GM12878 (cell line): ENCODE data around the gene CYBC1. TPM values are rescaled to one million over a fixed set of nuclear protein-coding genes. Genes with fewer than 3 reads are reported as not detected.

ENCODE experiments used
- ATAC-seq: fragments of 200-7000 bp; cut with Tn5 transposase; 3 replicates; pipeline ENCODE4 v1.9.1; 2020; ENCODE audit warnings: mild to moderate bottlenecking, moderate library complexity
- BruUV-seq: library from RNA; stranded (reverse); fragments of 400-500 nt; replicated peaks from 2 replicates; lab custom pipeline; 2021; lab: Mats Ljungman, UMichigan
- CTCF ChIA-PET: fragments of 300-600 bp; sonication (Branson Sonifier 250); formaldehyde crosslinking; extraction: SDS; loops from one replicate; lab custom pipeline; 2021; ENCODE audit warnings: inconsistent platforms; lab: Yijun Ruan, JAX
- POLR2A ChIA-PET: fragments of 350-600 bp; formaldehyde crosslinking; extraction: SDS; loops from one replicate; lab custom pipeline; 2021; ENCODE audit warnings: inconsistent platforms; lab: Charles Lee
- RAD21 ChIA-PET: fragments of 300-600 bp; sonication (Branson Sonifier 250); formaldehyde crosslinking; loops from one replicate; lab custom pipeline; 2023; ENCODE audit warnings: antibody characterized with exemption; ENCODE audit not compliant: unreplicated experiment; lab: Charles Lee
- SMC1A ChIA-PET: fragments of 300-600 bp; sonication (Branson Sonifier 250); formaldehyde crosslinking; loops from one replicate; lab custom pipeline; 2023; ENCODE audit not compliant: unreplicated experiment, uncharacterized antibody; lab: Charles Lee
- DNase-seq: peaks from one replicate; pipeline ENCODE4 v3.0.0-alpha.2; 2011; ENCODE audit warnings: low read depth, low spot score
- FAIRE-seq: peaks from 3 replicates; lab custom pipeline; 2011; peaks lifted over from hg19 to GRCh38; lab: Jason Lieb, UNC
- H2AFZ ChIP-seq: 2 replicates; pipeline ENCODE4 v1.6.0; 2011; ENCODE audit warnings: low read depth, low read length, control low read depth; ENCODE audit not compliant: control insufficient read depth
- H3K27ac ChIP-seq: 2 replicates; pipeline ENCODE4 v1.5.1; 2011; ENCODE audit warnings: control low read depth; ENCODE audit not compliant: control insufficient read depth, insufficient read depth
- H3K27me3 ChIP-seq, 2 experiments: replicated peaks in 1 of 2; 2 replicates each; pipeline versions ENCODE4 v1.6.0 to v1.6.1; 2011; ENCODE audit warnings: low read length in 1 of 2; ENCODE audit not compliant: control insufficient read depth in 2 of 2, insufficient read depth in 2 of 2
- H3K36me3 ChIP-seq, 2 experiments: 2 replicates each; pipeline ENCODE4 v1.5.1; 2011; ENCODE audit warnings: low read length in 1 of 2; ENCODE audit not compliant: control insufficient read depth in 2 of 2, insufficient read depth in 2 of 2
- H3K4me1 ChIP-seq: 2 replicates; pipeline ENCODE4 v1.6.1; 2011; ENCODE audit warnings: mild to moderate bottlenecking, low read length, moderate library complexity, mixed read lengths; ENCODE audit not compliant: control insufficient read depth, insufficient read depth
- H3K4me2 ChIP-seq: 2 replicates; pipeline ENCODE4 v1.6.0; 2011; ENCODE audit warnings: control low read depth; ENCODE audit not compliant: control insufficient read depth, insufficient read depth
- H3K4me3 ChIP-seq: fragments of 200-600 bp; sonication (generic); 2 replicates; pipeline ENCODE4 v1.5.1; 2016
- H3K79me2 ChIP-seq: 2 replicates; pipeline ENCODE4 v1.6.0; 2011; ENCODE audit warnings: low read length; ENCODE audit not compliant: control insufficient read depth, insufficient read depth
- H3K9ac ChIP-seq: 2 replicates; pipeline ENCODE4 v1.8.0; 2011; ENCODE audit warnings: low read length, control low read depth, mixed read lengths; ENCODE audit not compliant: control insufficient read depth, insufficient read depth
- H3K9me3 ChIP-seq: replicated peaks from 3 replicates; pipeline ENCODE4 v1.5.1; 2011; ENCODE audit warnings: mild to moderate bottlenecking, low read length; ENCODE audit not compliant: control insufficient read depth, insufficient read depth
- H4K20me1 ChIP-seq: 2 replicates; pipeline ENCODE4 v1.6.0; 2011; ENCODE audit not compliant: control insufficient read depth, insufficient read depth
- POLR2A ChIP-seq: IDR thresholded peaks from 2 replicates; pipeline ENCODE4 v1.6.1; 2011; ENCODE audit warnings: low read depth, mild to moderate bottlenecking, low read length
- POLR2AphosphoS2 ChIP-seq: IDR thresholded peaks from 2 replicates; pipeline ENCODE4 v1.6.1; 2011; ENCODE audit warnings: low read depth, mild to moderate bottlenecking, low read length, improper control_type of control experiment, moderate library complexity
- SMAD5 ChIP-seq: IDR thresholded peaks from 2 replicates; pipeline ENCODE4 v1.6.1; 2016; ENCODE audit warnings: antibody characterized with exemption, low read depth
- SREBF2 ChIP-seq: IDR thresholded peaks from 2 replicates; pipeline ENCODE4 v1.6.1; 2012; ENCODE audit warnings: mild to moderate bottlenecking, low read length
- STAT1 ChIP-seq: fragments of 450-650 bp; conservative IDR thresholded peaks from 2 replicates; pipeline ENCODE4 v1.6.1; 2014; ENCODE audit warnings: antibody characterized with exemption, mild to moderate bottlenecking
- TCF12 ChIP-seq: IDR thresholded peaks from 2 replicates; pipeline ENCODE4 v1.6.1; 2011; ENCODE audit warnings: low read depth, mild to moderate bottlenecking, low read length
- TCF3 ChIP-seq: IDR thresholded peaks from 2 replicates; pipeline ENCODE4 v1.6.1; 2012; ENCODE audit warnings: low read depth, mild to moderate bottlenecking, low read length, borderline replicate concordance; ENCODE audit not compliant: insufficient read depth
- WGBS: methylation state at CpG from one replicate; pipeline ENCODE4 v1.1.6; 2016; ENCODE audit warnings: low lambda C conversion rate; ENCODE audit not compliant: insufficient replicate concordance, insufficient coverage; ENCODE audit errors: missing lambda C conversion rate; 5-methylcytosine and 5-hydroxymethylcytosine counted together
- in situ Hi-C: fragments of 300-500 bp; cut with MboI; formaldehyde crosslinking; loops from 9 replicates; pipeline ENCODE4 v1.14.3; 2018; ENCODE audit warnings: mixed read lengths
- intact Hi-C: fragments of 100-400 bp; cut with micrococcal nuclease; formaldehyde crosslinking; loops from one replicate; pipeline ENCODE4 v1.14.2; 2022; ENCODE audit not compliant: unreplicated experiment
- polyA plus RNA-seq, 11 experiments: library from polyadenylated mRNA; depleted of rRNA in 4 of 11; unstranded in 6 of 11; stranded (reverse) in 5 of 11; fragments of >200 nt; fragmentation: Nextera tagmentation in 4 of 11; fragmentation: Illumina TruSeq in 1 of 11; extraction: Ambion mirVana in 4 of 11; extraction: Trizol in 1 of 11; gene quantifications; 1 replicate in 1 of 11; 2 replicates in 10 of 11; pipeline versions ENCODE4 v1.2.1 to v1.2.3, GENCODE V29; 2011 to 2016; ENCODE audit warnings: inconsistent platforms in 2 of 11, missing spikeins in 2 of 11, low read depth in 1 of 11
- total RNA-seq, 4 experiments: library from RNA; depleted of rRNA in 3 of 4; stranded (reverse); fragments of >200 nt in 3 of 4; fragmentation: Illumina TruSeq in 1 of 4; extraction: Trizol in 1 of 4; gene quantifications; 2 replicates each; pipeline versions ENCODE4 v1.2.1 to v1.2.3, GENCODE V29; 2013 to 2021

The CYBC1 gene
- total and polyA plus RNA-seq, 10 of the 15 experiments (the other 5 are each of a cell fraction or from before 2014, with no cell fraction given): 4.2 to 162 (median 133) TPM

GRCh38 chr17:82441691-82442487 lies 8.7 kb downstream of the CYBC1 start:
- Histone ChIP-seq H3K9me3 (no peaks in the 10 kb centered on the region), H2AFZ (no peak overlapping the region), H3K27ac (no peak overlapping the region), H3K27me3 (no peaks in the 10 kb centered on the region), H3K36me3 (peaks cover 10 to 36% of the 10 kb centered on the region in 2 experiments), H3K9ac (no peak overlapping the region), H3K4me2 (no peak overlapping the region), H3K4me1 (peaks cover 16% of the 10 kb centered on the region)
- peak; percentile 14 for ATAC-seq
- intact Hi-C loops: no loop called here
- RAD21 ChIA-PET: no interaction called here
- no peak for FAIRE-seq
- DNase-seq: no peak
- BruUV-seq: no TSS peak
- TF ChIP-seq SMAD5 (0 out of 2 replicates have a peak, but pooled peaks have one; percentile 11), POLR2A (peak; percentile 67), STAT1 (no peak)
- TF ChIP-seq, all 136 proteins: peak for 2
- no peaks in the 10 kb centered on the region; the same call in none of the 2 replicates for H4K20me1 ChIP-seq
- in situ Hi-C loops: no loop called here
- ChIA-PET SMC1A (no interaction called here), POLR2A (interaction anchor here (0.5 kb wide), 1 partner anchor 170 kb away, joined by 5 read pairs; no protein-coding TSS in a partner anchor), CTCF (no interaction called here)
- no peak overlapping the region for H3K4me3 ChIP-seq
- 23% methylated on average over 27 of the region's 27 CpGs for WGBS
- H3K79me2 ChIP-seq: peaks cover 5% of the 10 kb centered on the region

GRCh38 chr17:82440991-82441627 lies 9.4 kb downstream of the CYBC1 start:
- Histone ChIP-seq H3K79me2 (no peaks in the 10 kb centered on the region; the same call in 1 of the 2 replicates), H3K27me3 (no peaks in the 10 kb centered on the region), H3K9me3 (no peaks in the 10 kb centered on the region), H3K4me2 (0 out of 2 replicates have a peak overlapping the region, but pooled peaks have one; percentile 33), H3K4me1 (peaks cover 16% of the 10 kb centered on the region), H3K36me3 (peaks cover 7 to 32% of the 10 kb centered on the region in 2 experiments), H3K27ac (no peak overlapping the region), H3K9ac (no peak overlapping the region), H2AFZ (no peak overlapping the region), H3K4me3 (no peak overlapping the region), H4K20me1 (no peaks in the 10 kb centered on the region; the same call in 1 of the 2 replicates)
- no peak for DNase-seq
- no peak for ATAC-seq
- WGBS: 14% methylated on average over 6 of the region's 17 CpGs
- intact Hi-C loops (no loop called here), in situ Hi-C loops (no loop called here)
- no peak for FAIRE-seq
- no TSS peak for BruUV-seq
- ChIA-PET RAD21 (no interaction called here), SMC1A (no interaction called here), CTCF (no interaction called here), POLR2A (interaction anchor here (0.6 kb wide), 1 partner anchor 95 kb away, joined by 3 read pairs; no protein-coding TSS in a partner anchor)
- TF ChIP-seq TCF12 (peak; percentile 67; the same call in 1 of the 2 replicates), SREBF2 (no peak), POLR2A (peak; percentile 69), POLR2AphosphoS2 (peak; percentile 22; the same call in 1 of the 2 replicates), TCF3 (peak; percentile 64; the same call in 1 of the 2 replicates)
